ENCODE measurements around the gene CERKL. TPM values are rescaled to one million over a fixed set of nuclear protein-coding genes. Genes with fewer than 3 reads are reported as not detected.

Gene CERKL
- total RNA-seq, 1 donor: under 0.01 TPM

- H3K4me3 ChIP-seq (ENCODE audit: low read depth, low read length): no peak overlapping the region
- no peak for DNase-seq (ENCODE audit: low read depth)
- TF ChIP-seq, protein P1, sequence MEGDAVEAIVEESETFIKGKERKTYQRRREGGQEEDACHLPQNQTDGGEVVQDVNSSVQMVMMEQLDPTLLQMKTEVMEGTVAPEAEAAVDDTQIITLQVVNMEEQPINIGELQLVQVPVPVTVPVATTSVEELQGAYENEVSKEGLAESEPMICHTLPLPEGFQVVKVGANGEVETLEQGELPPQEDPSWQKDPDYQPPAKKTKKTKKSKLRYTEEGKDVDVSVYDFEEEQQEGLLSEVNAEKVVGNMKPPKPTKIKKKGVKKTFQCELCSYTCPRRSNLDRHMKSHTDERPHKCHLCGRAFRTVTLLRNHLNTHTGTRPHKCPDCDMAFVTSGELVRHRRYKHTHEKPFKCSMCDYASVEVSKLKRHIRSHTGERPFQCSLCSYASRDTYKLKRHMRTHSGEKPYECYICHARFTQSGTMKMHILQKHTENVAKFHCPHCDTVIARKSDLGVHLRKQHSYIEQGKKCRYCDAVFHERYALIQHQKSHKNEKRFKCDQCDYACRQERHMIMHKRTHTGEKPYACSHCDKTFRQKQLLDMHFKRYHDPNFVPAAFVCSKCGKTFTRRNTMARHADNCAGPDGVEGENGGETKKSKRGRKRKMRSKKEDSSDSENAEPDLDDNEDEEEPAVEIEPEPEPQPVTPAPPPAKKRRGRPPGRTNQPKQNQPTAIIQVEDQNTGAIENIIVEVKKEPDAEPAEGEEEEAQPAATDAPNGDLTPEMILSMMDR (IDR thresholded peaks at IDR 0.05; ENCODE audit: insufficient read depth, low read depth, low read length): no peak
These were observed 40.2 kb downstream of the CERKL start for GRCh38 chr2:181616715-181617114.

- DNase-seq (ENCODE audit: low read depth): no peak
- TF ChIP-seq, protein P1 (IDR thresholded peaks at IDR 0.05; ENCODE audit: insufficient read depth, low read depth, low read length): no peak
- no peak overlapping the region for H3K4me3 ChIP-seq (ENCODE audit: low read depth, low read length)
These were observed 41.8 kb downstream of the CERKL start for GRCh38 chr2:181614874-181615638.

- no peak for DNase-seq (ENCODE audit: low read depth)
- H3K4me3 ChIP-seq (ENCODE audit: low read depth, low read length): no peak overlapping the region
- TF ChIP-seq, protein P1 (IDR thresholded peaks at IDR 0.05; ENCODE audit: insufficient read depth, low read depth, low read length): no peak
These were observed 43.7 kb downstream of the CERKL start for GRCh38 chr2:181613241-181613640.

- DNase-seq (ENCODE audit: low read depth): no peak
- TF ChIP-seq, protein P1 (IDR thresholded peaks at IDR 0.05; ENCODE audit: insufficient read depth, low read depth, low read length): no peak
- no peak overlapping the region for H3K4me3 ChIP-seq (ENCODE audit: low read depth, low read length)
These were observed 49.0 kb downstream of the CERKL start for GRCh38 chr2:181607629-181608590.

DNA sequence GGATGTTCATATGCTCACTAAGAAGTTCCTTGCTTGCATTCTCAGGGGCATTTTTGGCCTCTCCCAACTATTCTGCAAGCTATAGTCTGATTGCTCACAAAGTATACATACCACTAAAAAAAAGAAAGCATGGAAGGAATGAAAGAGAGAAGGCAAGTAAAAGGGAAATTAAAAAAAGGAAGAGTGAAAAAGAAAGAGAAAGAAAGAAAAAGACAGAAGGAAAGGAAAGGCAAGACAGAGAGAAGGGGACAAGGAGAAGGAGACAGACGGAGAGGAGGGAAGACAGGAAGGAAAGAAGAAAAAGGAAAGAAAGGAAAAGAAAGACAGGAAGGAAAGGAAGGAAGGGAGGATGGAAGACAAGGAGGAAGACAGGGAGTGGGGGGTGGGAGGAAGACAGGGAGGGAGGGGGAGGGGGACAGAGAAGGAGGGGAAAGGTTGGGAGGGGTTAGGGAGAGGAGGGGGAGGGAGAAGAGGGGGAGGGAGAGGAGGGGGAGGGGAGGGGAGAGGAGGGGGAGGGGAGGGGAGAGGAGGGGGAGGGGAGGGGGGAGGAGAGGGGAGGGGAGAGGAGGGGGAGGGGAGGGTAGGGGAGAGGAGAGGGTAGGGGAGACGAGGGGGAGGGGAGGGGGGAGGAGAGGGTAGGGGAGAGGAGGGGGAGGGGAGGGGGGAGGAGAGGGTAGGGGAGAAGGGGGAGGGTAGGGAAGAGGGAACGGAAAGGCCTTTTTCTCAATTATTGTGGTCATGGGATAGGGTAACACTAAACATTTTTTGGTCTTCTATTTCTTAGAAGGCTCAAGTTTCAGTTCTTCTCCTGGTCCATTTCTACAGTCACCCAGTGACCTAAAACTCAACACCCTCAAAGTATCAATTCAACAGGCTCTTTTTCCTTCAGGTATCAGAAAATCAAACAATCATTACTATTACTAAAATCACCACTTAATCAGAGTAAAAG lies 50.7 kb downstream of the CERKL start:
- H3K4me3 ChIP-seq (ENCODE audit: low read depth, low read length): no peak overlapping the region
- DNase-seq (ENCODE audit: low read depth): no peak
- TF ChIP-seq, protein P1 (IDR thresholded peaks at IDR 0.05; ENCODE audit: insufficient read depth, low read depth, low read length): no peak

DNA sequence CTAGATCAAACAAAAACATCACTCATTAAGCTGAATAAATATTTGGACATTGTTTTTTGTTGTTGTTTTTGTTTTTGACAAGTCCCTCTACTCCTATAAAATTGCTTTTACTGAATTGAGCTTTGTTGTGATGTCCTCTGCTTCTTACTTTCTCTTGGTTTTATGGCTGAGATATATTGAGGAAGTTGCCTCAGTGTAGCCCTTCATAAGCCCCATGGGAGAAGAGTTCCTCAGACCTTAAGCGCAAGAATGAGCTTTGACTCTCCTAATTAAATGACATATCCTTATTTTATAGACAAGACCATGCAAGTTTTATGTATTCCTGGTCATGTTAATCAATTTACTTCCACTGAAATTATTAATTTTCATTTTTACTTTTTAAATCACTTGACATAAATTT lies 54.9 kb downstream of the CERKL start:
- TF ChIP-seq, protein P1 (IDR thresholded peaks at IDR 0.05; ENCODE audit: insufficient read depth, low read depth, low read length): no peak
- no peak overlapping the region for H3K4me3 ChIP-seq (ENCODE audit: low read depth, low read length)
- no peak for DNase-seq (ENCODE audit: low read depth)
